Activated CD4-positive, alpha-beta memory T cell treated with anti-CD3 and anti-CD28 coated beads, Interleukin-2, amount 10 ng/mL, durations not matched to agents 7 days and 5 days (primary cell): ENCODE data around the gene COMMD1. TPM values are rescaled to one million over a fixed set of nuclear protein-coding genes. Genes with fewer than 3 reads are reported as not detected.

ENCODE experiments used
- CTCF ChIA-PET: fragments of 350-600 bp; sonication (Branson Sonifier 250); formaldehyde crosslinking; loops from one replicate; lab custom pipeline; 2021; ENCODE audit warnings: antibody characterized with exemption, inconsistent platforms; lab: Charles Lee
- POLR2A ChIA-PET: fragments of 350-600 bp; sonication (Branson Sonifier 250); formaldehyde crosslinking; loops from one replicate; lab custom pipeline; 2021; ENCODE audit warnings: antibody characterized with exemption; lab: Charles Lee
- DNase-seq: peaks from one replicate; pipeline ENCODE4 v3.0.0-alpha.2; 2020
- H3K27ac Mint-ChIP-seq: one replicate; pipeline ENCODE4 v1.8.0; 2021; ENCODE audit warnings: mild to moderate bottlenecking, mixed read lengths
- H3K27me3 Mint-ChIP-seq: one replicate; pipeline ENCODE4 v1.8.0; 2021; ENCODE audit warnings: mixed read lengths
- H3K36me3 Mint-ChIP-seq: one replicate; pipeline ENCODE4 v1.8.0; 2021; ENCODE audit warnings: low read depth, mixed read lengths
- H3K4me1 Mint-ChIP-seq: one replicate; pipeline ENCODE4 v1.8.0; 2021; ENCODE audit warnings: mixed read lengths
- H3K4me3 Mint-ChIP-seq: one replicate; pipeline ENCODE4 v1.8.0; 2021; ENCODE audit warnings: mild to moderate bottlenecking, mixed read lengths
- H3K9me3 Mint-ChIP-seq: one replicate; pipeline ENCODE4 v1.8.0; 2021; ENCODE audit warnings: mixed read lengths
- total RNA-seq, 2 experiments: library from RNA; stranded (reverse); gene quantifications; one replicate each; pipeline ENCODE4 v1.2.3, GENCODE V29; 2021

The COMMD1 gene
- total RNA-seq, 2 experiments from 2014 or later, result 25.4 to 26.9 TPM

DNA sequence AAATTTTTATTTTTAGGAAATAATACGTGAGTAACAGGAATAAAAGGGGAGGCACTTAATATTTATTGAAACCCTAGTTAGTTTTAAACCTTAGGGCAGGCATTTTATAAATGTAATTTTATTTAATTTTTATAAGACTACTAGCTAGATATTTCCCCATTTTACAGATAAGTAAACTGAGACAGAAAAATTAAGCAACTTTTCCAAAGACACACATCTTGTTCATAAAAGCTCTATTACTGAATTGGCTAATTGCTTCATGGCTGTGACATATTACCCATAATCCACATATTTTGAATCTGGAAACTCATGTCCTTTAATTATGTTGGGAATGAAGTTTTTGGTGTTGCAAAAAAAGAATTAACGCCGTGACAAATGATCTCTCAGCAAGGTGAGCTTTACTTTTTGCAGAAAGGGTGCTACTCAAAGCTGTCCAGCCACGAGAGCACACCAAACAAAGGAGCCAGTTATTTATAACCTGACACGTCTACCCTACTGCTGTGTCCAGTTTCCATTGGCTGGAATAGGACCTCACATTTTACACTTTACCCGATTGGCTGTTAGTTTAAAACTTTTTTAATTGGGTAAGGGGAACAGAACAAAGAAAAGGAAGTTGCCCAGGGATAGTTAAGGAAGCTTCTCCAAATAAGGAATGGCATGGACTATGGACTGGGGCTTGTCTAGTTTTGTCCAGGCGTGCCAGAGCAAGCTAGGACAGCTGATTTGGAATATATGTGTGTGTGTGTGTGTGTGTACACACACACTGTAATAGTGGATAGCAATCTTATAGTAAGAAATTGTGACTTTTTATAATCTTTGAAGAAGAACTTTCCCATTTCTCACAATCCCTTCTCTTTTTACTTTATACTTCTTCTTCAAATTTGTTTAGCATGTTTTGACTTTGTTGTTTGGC, 54.2 kb downstream of the COMMD1 start:
- CTCF ChIA-PET, result interaction anchor here (0.6 kb wide), 1 partner anchor 304 kb away, joined by 3 read pairs; no protein-coding TSS in a partner anchor
- H3K36me3 Mint-ChIP-seq, result no peaks in the 10 kb centered on the region
- DNase-seq, result no peak
- H3K27ac Mint-ChIP-seq, result no peak overlapping the region
- H3K4me3 Mint-ChIP-seq, result no peak overlapping the region
- no peaks in the 10 kb centered on the region for H3K9me3 Mint-ChIP-seq
- H3K27me3 Mint-ChIP-seq, result no peaks in the 10 kb centered on the region
- peaks cover 5% of the 10 kb centered on the region for H3K4me1 Mint-ChIP-seq
- POLR2A ChIA-PET, result no interaction called here

DNA sequence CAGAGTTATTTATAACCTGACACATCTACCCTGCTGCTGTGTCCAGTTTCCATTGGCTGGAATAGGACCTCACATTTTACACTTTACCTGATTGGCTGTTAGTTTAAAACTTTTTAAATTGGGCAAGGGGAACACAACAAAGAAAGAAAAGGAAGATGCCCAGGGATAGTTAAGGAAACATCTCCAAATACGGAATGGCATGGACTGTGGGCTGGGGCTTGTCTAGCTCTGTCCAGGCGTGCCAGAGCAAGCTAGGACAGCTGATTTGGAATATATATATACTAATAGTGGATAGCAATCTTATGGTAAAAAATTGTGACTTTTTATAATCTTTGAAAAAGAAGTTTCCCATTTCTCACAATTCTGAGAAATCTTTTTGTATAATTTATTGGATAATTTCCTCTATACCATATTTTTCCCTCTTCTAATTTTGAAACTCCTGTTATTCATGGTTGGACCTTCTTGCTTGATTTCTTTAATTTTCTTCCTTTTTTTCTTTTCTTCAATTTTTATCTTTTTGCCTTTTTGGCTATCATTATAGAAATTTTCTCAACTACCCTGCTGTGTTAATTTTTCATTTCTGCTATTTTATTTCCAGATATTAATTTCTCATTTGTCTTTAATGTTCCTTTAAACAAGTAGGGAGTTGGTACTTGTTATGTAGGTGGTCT, 55.9 kb downstream of the COMMD1 start:
- no peak for DNase-seq
- Mint-ChIP-seq H3K4me3 (no peak overlapping the region), H3K27ac (no peak overlapping the region), H3K9me3 (no peaks in the 10 kb centered on the region), H3K4me1 (peaks cover 5% of the 10 kb centered on the region), H3K27me3 (no peaks in the 10 kb centered on the region), H3K36me3 (no peaks in the 10 kb centered on the region)
- POLR2A ChIA-PET, result no interaction called here
- CTCF ChIA-PET, result no interaction called here

DNA sequence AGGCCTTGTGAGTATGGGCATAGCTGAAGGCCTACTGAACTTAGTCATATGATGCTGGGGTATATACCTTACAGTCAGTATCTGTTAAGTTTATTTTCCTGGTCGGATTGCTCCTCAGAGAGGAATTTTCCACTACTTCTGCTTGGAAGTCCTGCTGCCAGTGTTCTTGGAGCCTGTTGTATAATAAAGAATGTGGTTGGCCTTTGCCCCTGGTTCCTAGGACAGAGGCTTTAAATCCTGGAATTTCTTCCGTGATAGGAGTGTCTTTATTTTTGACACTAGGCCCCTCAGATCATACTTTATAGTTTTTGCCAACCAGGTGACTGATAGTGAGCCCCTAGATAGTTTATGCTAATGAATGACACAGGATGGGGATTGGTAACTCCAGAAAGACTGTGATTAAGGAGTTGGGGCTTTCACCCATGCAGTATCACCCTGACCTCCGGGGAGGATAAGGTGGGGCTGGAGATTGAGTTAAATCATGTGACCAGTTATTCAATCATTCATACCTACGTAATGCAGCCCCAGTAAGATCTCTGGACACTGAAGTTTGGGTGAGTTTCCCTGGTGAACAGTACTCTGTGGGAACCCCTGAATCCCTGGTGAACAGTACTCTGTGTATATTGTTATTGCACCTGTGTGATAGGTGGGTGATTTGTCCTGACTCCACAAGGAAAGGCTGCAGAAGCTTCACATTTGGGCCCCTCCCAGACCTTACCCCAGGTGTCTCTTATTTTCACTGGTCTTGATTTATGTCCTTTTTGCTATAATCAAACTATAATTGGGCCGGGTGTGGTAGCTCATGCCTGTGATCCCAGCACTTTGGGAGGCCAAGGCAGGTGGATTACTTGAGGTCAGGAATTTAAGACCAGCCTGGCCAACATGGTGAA, 56.9 kb downstream of the COMMD1 start:
- Mint-ChIP-seq H3K27ac (no peak overlapping the region), H3K4me3 (no peak overlapping the region), H3K4me1 (peaks cover 5% of the 10 kb centered on the region), H3K9me3 (no peaks in the 10 kb centered on the region), H3K27me3 (no peaks in the 10 kb centered on the region), H3K36me3 (no peaks in the 10 kb centered on the region)
- POLR2A ChIA-PET, result no interaction called here
- CTCF ChIA-PET, result no interaction called here
- DNase-seq, result no peak

DNA sequence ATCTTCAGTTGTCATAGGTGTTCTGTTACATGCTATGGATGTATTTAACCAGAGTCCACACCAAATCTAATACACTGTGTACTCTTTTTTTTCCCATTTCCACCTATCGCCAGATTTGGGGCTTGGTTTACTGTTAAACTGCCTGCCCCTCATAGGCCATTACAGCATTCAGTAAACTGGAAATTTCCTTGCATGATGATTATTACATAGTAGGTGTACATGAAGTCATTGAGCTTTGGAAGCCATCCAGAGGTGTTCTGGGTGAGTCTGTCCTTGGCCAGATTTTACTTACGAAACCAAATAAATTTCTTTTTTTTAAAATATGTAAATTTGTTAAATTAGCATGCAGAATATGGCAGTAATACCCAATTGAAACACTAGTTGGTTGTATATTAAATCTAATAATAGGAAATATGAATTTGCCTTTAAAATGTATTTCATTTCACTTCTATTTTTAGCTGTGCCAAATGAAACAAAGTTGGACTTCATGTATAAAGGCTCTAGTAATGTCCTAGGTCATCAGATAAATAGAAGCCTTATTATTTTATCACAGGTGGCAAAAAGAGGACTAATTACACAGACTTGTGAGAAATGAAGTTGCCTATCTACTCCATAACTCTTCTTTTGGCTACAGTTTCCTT, 60.7 kb downstream of the COMMD1 start:
- POLR2A ChIA-PET, result no interaction called here
- Mint-ChIP-seq H3K9me3 (no peaks in the 10 kb centered on the region), H3K27ac (no peak overlapping the region), H3K27me3 (no peaks in the 10 kb centered on the region), H3K4me1 (no peaks in the 10 kb centered on the region), H3K36me3 (no peaks in the 10 kb centered on the region), H3K4me3 (no peak overlapping the region)
- CTCF ChIA-PET, result no interaction called here
- DNase-seq, result no peak

DNA sequence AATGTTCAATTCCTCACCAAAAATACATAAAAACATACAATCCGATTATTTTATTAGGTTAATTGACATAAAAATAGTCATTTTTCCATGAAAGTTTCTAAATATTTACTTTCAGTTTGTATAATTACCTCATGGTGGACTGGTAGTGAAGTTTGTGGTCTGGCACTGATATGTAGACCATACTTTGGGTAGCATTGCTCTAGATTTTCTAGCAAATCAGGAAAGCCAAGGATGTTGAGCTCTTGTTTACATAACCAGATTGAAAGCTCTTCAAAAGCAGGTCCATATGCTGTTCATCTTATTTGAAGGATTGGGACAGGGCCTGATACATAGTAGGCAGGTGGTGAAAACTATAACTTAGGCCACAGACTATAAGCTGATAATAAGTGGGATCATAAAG, 61.8 kb downstream of the COMMD1 start:
- H3K4me3 Mint-ChIP-seq, result no peak overlapping the region
- no peak overlapping the region for H3K27ac Mint-ChIP-seq
- H3K4me1 Mint-ChIP-seq, result no peaks in the 10 kb centered on the region
- CTCF ChIA-PET, result no interaction called here
- H3K36me3 Mint-ChIP-seq, result no peaks in the 10 kb centered on the region
- H3K9me3 Mint-ChIP-seq, result no peaks in the 10 kb centered on the region
- DNase-seq, result no peak
- H3K27me3 Mint-ChIP-seq, result no peaks in the 10 kb centered on the region
- POLR2A ChIA-PET, result no interaction called here

DNA sequence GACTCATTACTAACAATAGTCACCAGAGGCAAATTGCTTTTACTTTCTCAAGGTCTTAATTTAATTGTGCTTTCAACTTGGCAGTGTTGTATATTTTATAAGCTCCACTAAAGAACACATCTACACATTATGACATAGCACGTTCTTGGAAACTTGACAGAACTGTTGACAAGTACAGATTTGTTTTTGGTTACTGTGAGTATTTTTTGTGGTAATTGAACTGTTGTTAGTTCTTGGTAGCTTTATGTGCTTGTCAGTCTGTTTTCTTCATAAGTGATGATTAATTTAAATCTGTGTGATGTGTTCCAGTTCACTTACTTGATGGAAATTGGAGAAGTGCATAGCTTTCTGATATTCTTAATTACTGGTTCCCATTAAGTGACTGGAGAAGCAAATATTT, 63.9 kb downstream of the COMMD1 start:
- ChIA-PET CTCF (no interaction called here), POLR2A (no interaction called here)
- H3K4me3 Mint-ChIP-seq, result no peak overlapping the region
- no peaks in the 10 kb centered on the region for H3K27me3 Mint-ChIP-seq
- no peaks in the 10 kb centered on the region for H3K9me3 Mint-ChIP-seq
- H3K36me3 Mint-ChIP-seq, result no peaks in the 10 kb centered on the region
- no peaks in the 10 kb centered on the region for H3K4me1 Mint-ChIP-seq
- H3K27ac Mint-ChIP-seq, result no peak overlapping the region
- DNase-seq, result no peak

DNA sequence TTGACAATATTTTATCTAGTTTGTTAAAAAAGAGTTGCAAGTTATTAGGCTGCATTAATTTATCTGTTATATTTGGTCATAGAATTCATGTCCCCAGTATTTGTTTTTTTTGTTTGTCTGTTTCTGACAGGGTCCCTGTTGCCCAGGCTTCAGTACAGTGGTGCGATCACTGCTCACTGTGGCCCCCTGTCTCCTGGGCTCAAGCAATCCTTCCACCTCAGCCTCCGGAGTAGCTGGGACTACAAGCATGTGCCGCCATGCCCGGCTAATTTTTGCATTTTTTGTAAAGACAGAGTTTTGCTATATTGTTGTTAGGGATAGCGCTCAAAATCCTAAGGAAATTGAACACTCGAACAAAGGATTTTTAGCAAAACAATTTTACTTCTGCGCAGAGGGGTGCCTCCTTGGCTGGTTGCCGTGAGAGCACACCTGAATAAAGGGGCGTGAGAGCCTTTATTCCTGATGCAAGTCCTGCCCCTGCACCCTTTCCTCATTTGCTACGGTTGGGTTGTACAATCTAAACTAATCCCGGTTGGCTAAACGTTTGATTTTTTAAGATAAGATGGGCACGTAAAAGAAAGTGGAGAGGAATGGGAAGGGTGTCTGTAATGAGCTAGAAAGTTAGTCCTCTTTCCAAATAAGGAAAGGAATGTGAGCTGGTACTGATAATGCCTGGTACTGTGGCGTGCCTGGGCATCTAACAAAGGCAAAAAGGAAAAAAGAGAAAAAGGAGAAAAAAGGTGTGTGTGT, 65.5 kb downstream of the COMMD1 start:
- no peak overlapping the region for H3K27ac Mint-ChIP-seq
- H3K4me1 Mint-ChIP-seq, result no peaks in the 10 kb centered on the region
- ChIA-PET POLR2A (no interaction called here), CTCF (no interaction called here)
- no peak overlapping the region for H3K4me3 Mint-ChIP-seq
- no peaks in the 10 kb centered on the region for H3K36me3 Mint-ChIP-seq
- H3K27me3 Mint-ChIP-seq, result no peaks in the 10 kb centered on the region
- DNase-seq, result no peak
- no peaks in the 10 kb centered on the region for H3K9me3 Mint-ChIP-seq

DNA sequence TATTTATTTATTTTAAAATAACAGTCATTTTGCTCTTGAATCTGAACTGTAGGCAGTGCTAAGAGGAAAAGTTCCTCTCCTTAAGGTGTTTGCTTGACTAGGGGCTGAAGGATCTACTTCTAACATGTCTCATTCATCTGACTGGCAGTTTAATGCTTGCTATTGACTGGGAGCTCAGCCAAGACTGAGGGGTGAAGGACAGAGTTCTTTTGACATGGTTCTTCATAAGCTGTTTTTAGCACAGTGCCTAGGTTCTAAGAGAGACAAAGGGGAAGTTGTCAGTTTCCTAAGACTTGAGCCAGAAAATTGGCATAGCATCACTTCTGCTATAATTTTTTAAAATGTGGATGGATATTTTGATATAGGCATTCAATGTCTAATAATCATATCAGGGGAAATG, 73.0 kb downstream of the COMMD1 start:
- ChIA-PET POLR2A (no interaction called here), CTCF (no interaction called here)
- DNase-seq, result no peak
- Mint-ChIP-seq H3K4me1 (no peaks in the 10 kb centered on the region), H3K4me3 (no peak overlapping the region), H3K27ac (no peak overlapping the region), H3K9me3 (peaks cover 7% of the 10 kb centered on the region), H3K27me3 (no peaks in the 10 kb centered on the region), H3K36me3 (no peaks in the 10 kb centered on the region)

DNA sequence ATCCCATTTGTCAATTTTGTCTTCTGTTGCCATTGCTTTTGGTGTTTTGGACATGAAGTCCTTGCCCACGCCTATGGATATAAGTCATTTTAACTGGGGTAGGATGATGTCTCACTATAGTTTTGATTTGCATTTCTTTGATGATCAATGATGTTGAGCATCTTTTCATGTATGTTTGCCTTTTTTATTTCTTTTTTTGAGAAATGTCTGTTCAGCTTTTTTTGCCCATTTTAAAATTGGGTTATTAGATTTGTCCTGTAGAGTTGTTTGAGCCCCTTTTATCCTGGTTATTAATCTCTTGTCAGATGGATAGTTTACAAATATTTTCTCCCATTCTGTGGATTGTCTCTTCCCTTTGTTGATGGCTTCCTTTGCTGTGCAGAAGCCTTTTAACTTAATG, 75.3 kb downstream of the COMMD1 start:
- peaks cover 7% of the 10 kb centered on the region for H3K9me3 Mint-ChIP-seq
- H3K27me3 Mint-ChIP-seq, result no peaks in the 10 kb centered on the region
- H3K36me3 Mint-ChIP-seq, result peaks cover 2% of the 10 kb centered on the region
- H3K4me3 Mint-ChIP-seq, result no peak overlapping the region
- DNase-seq, result no peak
- H3K27ac Mint-ChIP-seq, result no peak overlapping the region
- ChIA-PET POLR2A (no interaction called here), CTCF (no interaction called here)
- H3K4me1 Mint-ChIP-seq, result no peaks in the 10 kb centered on the region

DNA sequence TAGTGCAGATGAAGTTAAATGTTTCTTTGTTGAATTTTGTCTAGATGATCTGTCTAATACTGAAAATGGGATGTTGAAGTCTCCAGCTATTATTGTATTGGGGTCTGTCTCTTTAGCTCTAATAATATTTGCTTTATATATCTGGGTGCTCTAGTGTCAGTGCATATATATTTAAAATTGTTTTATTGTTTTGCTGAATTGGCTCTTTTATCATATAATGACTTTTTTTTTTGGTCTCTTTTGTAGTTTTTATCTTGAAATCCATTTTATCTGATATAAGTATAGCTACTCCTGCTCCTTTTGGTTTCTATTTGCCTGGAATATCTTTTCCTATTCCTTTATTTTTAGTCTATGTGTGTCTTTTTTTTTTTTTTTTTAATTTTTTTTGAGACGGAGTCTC, 79.2 kb downstream of the COMMD1 start:
- Mint-ChIP-seq H3K27me3 (no peaks in the 10 kb centered on the region), H3K4me1 (no peaks in the 10 kb centered on the region), H3K36me3 (peaks cover 2% of the 10 kb centered on the region), H3K27ac (no peak overlapping the region), H3K9me3 (peaks cover 7% of the 10 kb centered on the region), H3K4me3 (no peak overlapping the region)
- ChIA-PET POLR2A (no interaction called here), CTCF (interaction anchor here (0.7 kb wide), 1 partner anchor 453 kb away, joined by 4 read pairs; no protein-coding TSS in a partner anchor)
- DNase-seq, result no peak

DNA sequence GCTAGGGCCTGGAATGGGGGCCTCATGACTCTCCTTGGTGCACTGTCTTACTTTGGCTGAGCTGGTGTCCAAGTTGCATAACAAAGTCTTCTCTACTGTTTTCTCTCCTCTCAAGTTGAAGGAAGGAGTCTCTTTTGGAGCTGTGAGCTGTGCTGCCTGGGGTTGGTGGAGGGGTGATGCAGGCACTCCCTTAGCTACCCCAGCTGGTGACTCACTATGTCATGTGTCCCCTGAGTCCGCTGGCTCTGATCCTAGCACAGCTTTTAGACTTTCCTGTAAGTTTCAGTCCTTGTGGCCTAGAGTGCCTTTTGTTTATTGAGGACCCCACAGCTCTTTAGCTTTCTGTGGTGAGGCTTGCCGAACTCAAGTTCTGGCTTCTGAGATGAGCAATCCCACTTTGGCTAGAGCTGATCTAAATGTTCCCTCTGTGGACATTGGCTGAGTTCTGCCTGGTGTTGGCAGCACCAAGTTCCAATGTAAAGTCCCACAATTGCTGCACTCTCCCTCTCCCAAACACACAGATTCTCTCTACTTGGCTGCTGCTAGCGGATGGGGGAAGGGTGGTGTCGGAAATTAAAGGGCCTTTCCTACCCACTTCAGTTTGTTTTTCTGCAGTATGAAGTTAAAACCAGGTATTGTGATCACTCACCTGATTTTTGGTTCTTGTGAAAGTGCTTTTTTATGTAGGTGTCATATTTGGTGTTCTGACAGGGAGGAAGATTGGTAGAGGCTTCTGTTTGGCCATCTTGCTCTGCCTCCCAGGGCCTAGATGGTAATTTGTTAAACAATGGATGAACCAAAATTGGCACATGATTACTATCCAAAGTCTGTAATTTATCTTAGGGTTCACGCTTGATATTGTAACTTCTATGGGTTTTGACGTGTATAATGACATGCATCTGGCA, 83.2 kb downstream of the COMMD1 start:
- Mint-ChIP-seq H3K4me1 (no peaks in the 10 kb centered on the region), H3K36me3 (peaks cover 1% of the 10 kb centered on the region), H3K9me3 (no peaks in the 10 kb centered on the region), H3K4me3 (no peak overlapping the region), H3K27me3 (no peaks in the 10 kb centered on the region), H3K27ac (no peak overlapping the region)
- no peak for DNase-seq
- ChIA-PET POLR2A (no interaction called here), CTCF (interaction anchor here (0.7 kb wide), 1 partner anchor 13 kb away, joined by 3 read pairs; no protein-coding TSS in a partner anchor)
